ENCODE results near the gene OBSL1.

The OBSL1 gene

GRCh38 chr2:219554350-219554749 lies 17.0 kb downstream of the OBSL1 start:
- TF ChIP-seq TAF1 (IDR thresholded peaks at IDR 0.05; ENCODE audit: low read depth) (no peak), RAD21 (IDR thresholded peaks at IDR 0.05; ENCODE audit: low read depth) (no peak), TCF12 (IDR thresholded peaks at IDR 0.05; ENCODE audit: low read depth) (no peak), NFIC (IDR thresholded peaks at IDR 0.05) (no peak), YY1 (IDR thresholded peaks at IDR 0.05; ENCODE audit: low read depth) (no peak), USF1 (IDR thresholded peaks at IDR 0.05) (no peak), EGR1 (IDR thresholded peaks at IDR 0.05) (no peak), REST (IDR thresholded peaks at IDR 0.05; ENCODE audit: low read depth) (no peak), CEBPB (IDR thresholded peaks at IDR 0.05) (no peak), ZBTB7A (IDR thresholded peaks at IDR 0.05; ENCODE audit: low read depth) (no peak), TEAD4 (IDR thresholded peaks at IDR 0.05) (no peak), FOXM1 (IDR thresholded peaks at IDR 0.05; ENCODE audit: borderline replicate concordance, low read depth) (no peak), CREB1 (IDR thresholded peaks at IDR 0.05; ENCODE audit: low read depth) (no peak), MAX (IDR thresholded peaks at IDR 0.05) (no peak), EP300 (IDR thresholded peaks at IDR 0.05; ENCODE audit: borderline replicate concordance) (no peak)

GRCh38 chr2:219553463-219553963 lies 17.8 kb downstream of the OBSL1 start:
- TF ChIP-seq MAX (IDR thresholded peaks at IDR 0.05) (no peak), TAF1 (IDR thresholded peaks at IDR 0.05; ENCODE audit: low read depth) (no peak), EGR1 (IDR thresholded peaks at IDR 0.05) (no peak), YY1 (IDR thresholded peaks at IDR 0.05; ENCODE audit: low read depth) (no peak), TCF12 (IDR thresholded peaks at IDR 0.05; ENCODE audit: low read depth) (no peak), NFIC (IDR thresholded peaks at IDR 0.05) (no peak), ZBTB7A (IDR thresholded peaks at IDR 0.05; ENCODE audit: low read depth) (no peak), RAD21 (IDR thresholded peaks at IDR 0.05; ENCODE audit: low read depth) (no peak), REST (IDR thresholded peaks at IDR 0.05; ENCODE audit: low read depth) (no peak), CEBPB (IDR thresholded peaks at IDR 0.05) (no peak), USF1 (IDR thresholded peaks at IDR 0.05) (no peak), EP300 (IDR thresholded peaks at IDR 0.05; ENCODE audit: borderline replicate concordance) (no peak), TEAD4 (IDR thresholded peaks at IDR 0.05) (no peak), FOXM1 (IDR thresholded peaks at IDR 0.05; ENCODE audit: borderline replicate concordance, low read depth) (no peak), CREB1 (IDR thresholded peaks at IDR 0.05; ENCODE audit: low read depth) (no peak)

- TF ChIP-seq CEBPB (IDR thresholded peaks at IDR 0.05), result no peak
- TF ChIP-seq TAF1 (IDR thresholded peaks at IDR 0.05; ENCODE audit: low read depth), result no peak
- TF ChIP-seq EP300 (IDR thresholded peaks at IDR 0.05; ENCODE audit: borderline replicate concordance), result no peak
- TF ChIP-seq ZBTB7A (IDR thresholded peaks at IDR 0.05; ENCODE audit: low read depth), result no peak
- no peak for TF ChIP-seq USF1 (IDR thresholded peaks at IDR 0.05)
- no peak for TF ChIP-seq EGR1 (IDR thresholded peaks at IDR 0.05)
- TF ChIP-seq MAX (IDR thresholded peaks at IDR 0.05), result no peak
- no peak for TF ChIP-seq RAD21 (IDR thresholded peaks at IDR 0.05; ENCODE audit: low read depth)
- no peak for TF ChIP-seq TCF12 (IDR thresholded peaks at IDR 0.05; ENCODE audit: low read depth)
- TF ChIP-seq FOXM1 (IDR thresholded peaks at IDR 0.05; ENCODE audit: borderline replicate concordance, low read depth), result no peak
- no peak for TF ChIP-seq CREB1 (IDR thresholded peaks at IDR 0.05; ENCODE audit: low read depth)
- no peak for TF ChIP-seq REST (IDR thresholded peaks at IDR 0.05; ENCODE audit: low read depth)
- no peak for TF ChIP-seq YY1 (IDR thresholded peaks at IDR 0.05; ENCODE audit: low read depth)
- TF ChIP-seq TEAD4 (IDR thresholded peaks at IDR 0.05), result no peak
- no peak for TF ChIP-seq NFIC (IDR thresholded peaks at IDR 0.05)
Observed at GRCh38 chr2:219553168-219553417, 18.2 kb downstream of the OBSL1 start.
